Psoas muscle (tissue), 8 donors: ENCODE measurements around the gene PLB1. TPM values are rescaled to one million over a fixed set of nuclear protein-coding genes. Genes with fewer than 3 reads are reported as not detected.

Source experiments
- ATAC-seq, 4 donors: fragments of 200-7000 bp; cut with Tn5 transposase; one replicate each; pipeline ENCODE4 v1.9.1; 2020; ENCODE audit warnings: moderate library complexity in 3 of 4, mild to moderate bottlenecking in 2 of 4
- DNase-seq, 2 donors: peaks; one replicate each; pipeline ENCODE4 v3.0.0-alpha.2; 2020
- H3K27ac ChIP-seq: fragments of 200-600 bp; one replicate; pipeline ENCODE4 v1.8.0; 2022
- H3K27me3 ChIP-seq, 3 donors: fragments of 200-600 bp in 1 of 3; one replicate each; pipeline versions ENCODE4 v1.6.1 to v1.8.0; 2013 to 2022; ENCODE audit warnings: low read length in 2 of 3, mild to moderate bottlenecking in 2 of 3, moderate library complexity in 1 of 3; ENCODE audit not compliant: insufficient read depth in 3 of 3
- H3K36me3 ChIP-seq, 2 donors: fragments of 200-600 bp in 1 of 2; one replicate each; pipeline versions ENCODE4 v1.6.1 to v1.8.0; 2013 to 2022; ENCODE audit warnings: low read depth in 1 of 2, mild to moderate bottlenecking in 1 of 2, moderate library complexity in 1 of 2; ENCODE audit not compliant: insufficient read depth in 1 of 2
- H3K4me1 ChIP-seq: fragments of 200-600 bp; one replicate; pipeline ENCODE4 v1.8.0; 2022
- H3K4me3 ChIP-seq: fragments of 200-600 bp; one replicate; pipeline ENCODE4 v1.8.0; 2022; ENCODE audit warnings: mild to moderate bottlenecking
- H3K9me3 ChIP-seq: fragments of 200-600 bp; one replicate; pipeline ENCODE4 v1.8.0; 2022
- CTCF ChIP-seq: fragments of 200-600 bp; IDR thresholded peaks from one replicate; pipeline ENCODE4 v1.8.0; 2022; ENCODE audit warnings: antibody characterized with exemption
- WGBS, 3 donors: extraction: QIAGEN DNeasy Blood & Tissue Kit; methylation state at CpG; one replicate each; pipeline versions ENCODE4 v1.1.6 to v1.1.7; 2013; 5-methylcytosine and 5-hydroxymethylcytosine counted together
- intact Hi-C, 2 donors: fragments of 100-400 bp; cut with DNase I; formaldehyde crosslinking; loops; one replicate each; pipeline versions ENCODE4 v1.11.0 to v1.14.2; 2022
- polyA plus RNA-seq, 3 donors: library from polyadenylated mRNA; stranded (reverse); fragments of 200-250 nt; gene quantifications; one replicate each; pipeline ENCODE4 v1.2.3, GENCODE V29; 2013
- total RNA-seq, 4 donors: library from RNA; stranded (reverse); fragmentation: NEBNext Ultra II Directional in 2 of 4; extraction: Animal tissue kit (Norgen Biotek cat#: 25700) in 2 of 4; gene quantifications; one replicate each; pipeline versions ENCODE4 v1.2.1 to v1.2.4, GENCODE V29; 2021 to 2023
- donor health status: healthy with polysubstance abuse.
- donor health status: DM: no; HTN: no; CAD: no; lungs with moderate emphysema.
- donor health status: Bipolar disorder and iron deficiency.
- donor health status: healthy.
- donor health status: DM: yes; HTN: yes; CAD: no.
- donor health status: DM: no; HTN: no; CAD: no.
- donor health status: DM: no; HTN: no; CAD: no.
- donor health status: DM: yes; HTN: yes; CAD: no.

The PLB1 gene
- total and polyA plus RNA-seq, 7 donors: 0.63 to 4.9 (median 1.7) TPM

DNA sequence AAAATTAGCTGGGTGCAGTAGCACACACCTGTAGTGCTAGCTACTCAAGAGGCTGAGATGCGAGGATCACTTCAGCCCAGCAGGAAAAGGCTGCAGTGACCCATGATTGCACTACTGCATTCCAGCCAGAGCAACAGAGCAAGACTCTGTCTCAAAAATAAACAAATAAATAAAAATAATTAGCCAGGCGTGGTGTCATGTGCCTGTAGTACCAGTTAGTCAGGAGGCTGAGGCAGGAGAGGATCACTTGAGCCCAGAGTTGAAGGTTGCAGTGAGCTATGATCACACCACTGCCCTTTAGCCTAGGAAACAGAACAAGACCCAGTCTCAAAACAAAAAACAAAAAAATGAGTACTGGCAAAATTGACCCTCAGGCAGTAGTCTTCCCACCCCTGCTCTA, 193.9 kb downstream of the PLB1 start:
- no peak for ATAC-seq
- Histone ChIP-seq H3K4me1 (peaks cover 10% of the 10 kb centered on the region), H3K27me3 (no peaks in the 10 kb centered on the region), H3K27ac (no peak overlapping the region), H3K4me3 (no peak overlapping the region), H3K36me3 (no peaks in the 10 kb centered on the region), H3K9me3 (no peaks in the 10 kb centered on the region)
- no peak for TF ChIP-seq CTCF
- 88 to 98% (median 95%) methylated on average over 2 of the region's 2 CpGs for whole genome bisulfite sequencing, 3 donors
- DNase-seq: no peak
- intact Hi-C loops: loop anchor here in 1 of 2 donors (5.0 kb wide), 1 partner anchor 1762 kb away; no protein-coding TSS in a partner anchor

DNA sequence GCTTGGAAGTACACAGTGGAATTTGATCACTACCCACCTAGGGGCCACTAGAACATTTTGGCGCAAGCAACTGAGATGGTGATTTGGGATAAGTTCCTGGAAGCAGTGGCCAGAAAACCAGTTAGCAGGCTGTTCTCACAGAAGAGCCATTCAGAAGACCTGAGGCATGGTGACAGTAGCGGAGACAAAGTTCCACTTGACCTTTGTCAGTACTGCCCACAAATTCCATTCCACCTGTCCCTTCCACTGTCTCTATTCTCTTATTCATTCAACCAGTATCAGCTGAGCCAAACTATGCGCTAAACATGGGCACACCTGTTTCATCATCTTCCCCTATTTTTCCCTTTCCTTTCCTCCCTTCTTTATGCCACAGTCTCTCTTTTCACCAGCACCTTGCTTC, 196.6 kb downstream of the PLB1 start:
- no peak for TF ChIP-seq CTCF
- ATAC-seq (peak in 2 of 4 donors; percentile 39 to 43), DNase-seq (no peak)
- H3K4me3 ChIP-seq: no peak overlapping the region
- peaks cover 10% of the 10 kb centered on the region for H3K4me1 ChIP-seq
- no peak overlapping the region for H3K27ac ChIP-seq
- intact Hi-C loops: loop anchor here in 1 of 2 donors (5.0 kb wide), 1 partner anchor 1765 kb away; no protein-coding TSS in a partner anchor
- H3K36me3 ChIP-seq: no peaks in the 10 kb centered on the region
- WGBS, 3 donors: 68 to 73% (median 70%) methylated on average over 3 of the region's 3 CpGs
- H3K27me3 ChIP-seq: no peaks in the 10 kb centered on the region
- H3K9me3 ChIP-seq: no peaks in the 10 kb centered on the region

- TF ChIP-seq CTCF: no peak
- H3K9me3 ChIP-seq: no peaks in the 10 kb centered on the region
- no peak overlapping the region for H3K27ac ChIP-seq
- intact Hi-C loops: loop anchor here in 1 of 2 donors (5.0 kb wide), 1 partner anchor 1766 kb away; no protein-coding TSS in a partner anchor
- no peak overlapping the region for H3K4me3 ChIP-seq
- DNase-seq (no peak), ATAC-seq (no peak)
- peaks cover 10% of the 10 kb centered on the region for H3K4me1 ChIP-seq
- 61 to 97% (median 74%) methylated on average over 3 of the region's 3 CpGs for WGBS, 3 donors
- H3K36me3 ChIP-seq: no peaks in the 10 kb centered on the region
- no peaks in the 10 kb centered on the region for H3K27me3 ChIP-seq
These were observed 197.4 kb downstream of the PLB1 start for GRCh38 chr2:28693223-28693622.

Other genes with a start within 250 kb of the PLB1 start
- gene FOSL2, start 103.2 kb upstream of the PLB1 start, total RNA-seq: 100 to 1,000 TPM in 3 of 4 donors, 10 to 100 TPM in 1; 52.2 to 278 (median 192) TPM
- 10 to 100 TPM; 20.1 to 74.7 (median 72.1) TPM for gene FOSL2, start 103.2 kb upstream of the PLB1 start, polyA plus RNA-seq